HTR-8/SVneo (cell line): ENCODE measurements around the gene CAMTA1.

Experiments
- DNase-seq: peaks from one replicate; pipeline ENCODE4 v3.0.0; 2011; ENCODE audit warnings: low spot score, mixed read lengths; ENCODE audit not compliant: insufficient read length
- FAIRE-seq: peaks from 2 replicates; lab custom pipeline; 2011; peaks lifted over from hg19 to GRCh38; lab: Jason Lieb, UNC

CAMTA1 gene

GRCh38 chr1:7670334-7671145, 885.3 kb downstream of the CAMTA1 start:
- FAIRE-seq = no peak
- no peak for DNase-seq

- FAIRE-seq (no peak), DNase-seq (no peak)
Observed at GRCh38 chr1:7671146-7671465, 885.9 kb downstream of the CAMTA1 start.

GRCh38 chr1:7671676-7672075, 886.4 kb downstream of the CAMTA1 start:
- DNase-seq = no peak
- no peak for FAIRE-seq

- FAIRE-seq (no peak), DNase-seq (no peak)
Observed at GRCh38 chr1:7672864-7673263, 887.6 kb downstream of the CAMTA1 start.

- no peak for FAIRE-seq
- no peak for DNase-seq
Observed at GRCh38 chr1:7674972-7675371, 889.7 kb downstream of the CAMTA1 start.

GRCh38 chr1:7675431-7676273, 890.4 kb downstream of the CAMTA1 start:
- FAIRE-seq = no peak
- DNase-seq = no peak

GRCh38 chr1:7676274-7676945, 891.2 kb downstream of the CAMTA1 start:
- no peak for DNase-seq
- no peak for FAIRE-seq

- DNase-seq = no peak
- FAIRE-seq = no peak
Observed at GRCh38 chr1:7677111-7677510, 891.9 kb downstream of the CAMTA1 start.

- no peak for FAIRE-seq
- no peak for DNase-seq
Observed at GRCh38 chr1:7677815-7678214, 892.6 kb downstream of the CAMTA1 start.

GRCh38 chr1:7678491-7679158, 893.4 kb downstream of the CAMTA1 start:
- DNase-seq = no peak
- FAIRE-seq = no peak

GRCh38 chr1:7679159-7679872, 894.1 kb downstream of the CAMTA1 start:
- DNase-seq = no peak
- FAIRE-seq = no peak

GRCh38 chr1:7679873-7680206, 894.6 kb downstream of the CAMTA1 start:
- FAIRE-seq = no peak
- DNase-seq = no peak

GRCh38 chr1:7680207-7680954, 895.1 kb downstream of the CAMTA1 start:
- DNase-seq (peak; percentile 60), FAIRE-seq (peak; percentile 23)

- no peak for DNase-seq
- no peak for FAIRE-seq
Observed at GRCh38 chr1:7680955-7681268, 895.7 kb downstream of the CAMTA1 start.

GRCh38 chr1:7681401-7681800, 896.1 kb downstream of the CAMTA1 start:
- no peak for DNase-seq
- FAIRE-seq = no peak

GRCh38 chr1:7683521-7683920, 898.3 kb downstream of the CAMTA1 start:
- DNase-seq (no peak), FAIRE-seq (no peak)

- DNase-seq (no peak), FAIRE-seq (no peak)
Observed at GRCh38 chr1:7684132-7684531, 898.9 kb downstream of the CAMTA1 start.

- FAIRE-seq (no peak), DNase-seq (no peak)
Observed at GRCh38 chr1:7684861-7685635, 899.8 kb downstream of the CAMTA1 start.
